HepG2 (cell line): ENCODE results near the gene PDXDC1.

Experiments
- ASH2L ChIP-seq: fragments of 300-600, 200-600 bp; sonication (generic); IDR thresholded peaks from 2 replicates; pipeline ENCODE4 v1.7.0; 2017; ENCODE audit warnings: low read depth, mild to moderate bottlenecking, moderate library complexity, mixed read lengths, low read length; ENCODE audit not compliant: insufficient read length
- ERF ChIP-seq: IDR thresholded peaks from 2 replicates; pipeline ENCODE4 v1.6.1; 2018; ENCODE audit warnings: missing biosample characterization, missing genetic modification reagents
- ETV5 ChIP-seq: IDR thresholded peaks from 2 replicates; pipeline ENCODE4 v1.6.1; 2018; ENCODE audit warnings: missing biosample characterization, missing genetic modification reagents, inconsistent platforms, borderline replicate concordance
- EZH2 ChIP-seq: conservative IDR thresholded peaks from 2 replicates; pipeline ENCODE4 v1.6.1; 2012; ENCODE audit warnings: mild to moderate bottlenecking, low read depth, low read length, moderate library complexity
- GABPA ChIP-seq, 2 experiments: IDR thresholded peaks; 2 replicates each; pipeline ENCODE4 v1.6.1; 2011 to 2016; ENCODE audit warnings: low read depth in 2 of 2, low read length in 1 of 2, missing biosample characterization in 1 of 2, missing genetic modification characterization in 1 of 2
- POLR2AphosphoS5 ChIP-seq: IDR thresholded peaks from 2 replicates; pipeline ENCODE4 v1.6.1; 2012; ENCODE audit warnings: low read depth, low read length
- RAD21 ChIP-seq: fragments of 450-650 bp; formaldehyde crosslinking; IDR thresholded peaks from 2 replicates; pipeline ENCODE4 v1.5.0; 2020; ENCODE audit warnings: mild to moderate bottlenecking
- RXRA ChIP-seq: sonication (generic); formaldehyde crosslinking; IDR thresholded peaks from 2 replicates; pipeline ENCODE4 v1.5.1; 2020; ENCODE audit warnings: missing genetic modification reagents
- SNRNP70 ChIP-seq: fragments of 200-400 bp; formaldehyde crosslinking; IDR thresholded peaks from 2 replicates; pipeline ENCODE4 v1.6.1; 2017; ENCODE audit warnings: mild to moderate bottlenecking, low read depth, low read length, moderate library complexity
- TFDP1 ChIP-seq: IDR thresholded peaks from 2 replicates; pipeline ENCODE4 v1.6.1; 2016; ENCODE audit warnings: missing compliant biosample characterization, missing genetic modification reagents, borderline replicate concordance
- ZNF510 ChIP-seq: sonication (generic); formaldehyde crosslinking; IDR thresholded peaks from 2 replicates; pipeline ENCODE4 v1.4.0; 2020; ENCODE audit warnings: low read depth, mild to moderate bottlenecking, missing genetic modification reagents
- ZNF644 ChIP-seq: IDR thresholded peaks from 2 replicates; pipeline ENCODE4 v1.6.1; 2016; ENCODE audit warnings: low read depth
- TF ChIP-seq, protein P1 (sequence below): sonication (generic); formaldehyde crosslinking; IDR thresholded peaks from 2 replicates; pipeline ENCODE4 v1.5.0; 2020; ENCODE audit warnings: mild to moderate bottlenecking, missing genetic modification reagents, moderate library complexity

DNA sequence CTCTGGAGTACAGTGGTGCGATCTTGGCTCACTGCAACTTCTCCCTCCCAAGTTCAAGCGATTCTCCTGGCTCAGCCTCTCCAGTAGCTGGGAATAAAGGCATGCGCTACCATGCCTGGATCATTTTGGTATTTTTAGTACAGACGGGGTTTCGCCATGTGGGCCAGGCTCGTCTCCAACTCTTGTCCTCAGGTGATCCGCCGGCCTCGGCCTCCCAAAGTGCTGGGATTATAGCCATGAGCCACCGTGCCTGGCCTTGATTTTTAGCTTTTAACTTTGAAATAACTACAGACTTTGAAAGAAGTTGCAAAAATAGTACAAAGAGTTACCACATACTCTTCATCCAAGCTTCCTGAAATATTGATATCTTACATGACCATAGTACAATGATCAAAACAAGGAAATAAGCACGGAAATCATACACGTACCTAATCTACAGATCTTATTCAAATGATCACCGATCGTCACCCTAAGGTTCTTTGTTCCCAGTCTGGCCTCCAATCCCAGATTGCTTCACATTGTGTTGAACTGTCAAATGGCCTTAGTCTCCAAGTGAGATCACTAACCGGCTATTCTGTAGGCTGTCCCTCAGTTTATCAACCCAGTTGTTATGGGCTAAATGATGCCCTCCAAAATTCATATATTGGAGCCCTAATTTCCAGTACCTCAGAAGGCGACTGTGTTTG lies 19.1 kb upstream of the PDXDC1 start:
- TF ChIP-seq GABPA (IDR thresholded peaks at IDR 0.05; ENCODE audit: low read depth, low read length) (no peak), GABPA (CRISPR knock-in tag; IDR thresholded peaks at IDR 0.05; ENCODE audit: low read depth) (no peak), ZNF644 (CRISPR knock-in tag) (no peak), RAD21 (CRISPR knock-in tag) (no peak), ERF (CRISPR knock-in tag) (no peak), POLR2AphosphoS5 (no peak), RXRA (CRISPR knock-in tag) (peak; percentile 30; the same call in 1 of the 2 replicates), SNRNP70 (no peak), ETV5 (CRISPR knock-in tag) (no peak), ASH2L (no peak), TFDP1 (no peak), EZH2 (no peak), ZNF510 (CRISPR knock-in tag) (no peak)
- TF ChIP-seq, protein P1, sequence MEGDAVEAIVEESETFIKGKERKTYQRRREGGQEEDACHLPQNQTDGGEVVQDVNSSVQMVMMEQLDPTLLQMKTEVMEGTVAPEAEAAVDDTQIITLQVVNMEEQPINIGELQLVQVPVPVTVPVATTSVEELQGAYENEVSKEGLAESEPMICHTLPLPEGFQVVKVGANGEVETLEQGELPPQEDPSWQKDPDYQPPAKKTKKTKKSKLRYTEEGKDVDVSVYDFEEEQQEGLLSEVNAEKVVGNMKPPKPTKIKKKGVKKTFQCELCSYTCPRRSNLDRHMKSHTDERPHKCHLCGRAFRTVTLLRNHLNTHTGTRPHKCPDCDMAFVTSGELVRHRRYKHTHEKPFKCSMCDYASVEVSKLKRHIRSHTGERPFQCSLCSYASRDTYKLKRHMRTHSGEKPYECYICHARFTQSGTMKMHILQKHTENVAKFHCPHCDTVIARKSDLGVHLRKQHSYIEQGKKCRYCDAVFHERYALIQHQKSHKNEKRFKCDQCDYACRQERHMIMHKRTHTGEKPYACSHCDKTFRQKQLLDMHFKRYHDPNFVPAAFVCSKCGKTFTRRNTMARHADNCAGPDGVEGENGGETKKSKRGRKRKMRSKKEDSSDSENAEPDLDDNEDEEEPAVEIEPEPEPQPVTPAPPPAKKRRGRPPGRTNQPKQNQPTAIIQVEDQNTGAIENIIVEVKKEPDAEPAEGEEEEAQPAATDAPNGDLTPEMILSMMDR (CRISPR knock-in tag): no peak
